IPS-20b (cell line): ENCODE data around the gene GRB10.

Experiments used
- H3K27ac ChIP-seq: one replicate; pipeline ENCODE4 v1.5.1; 2013; ENCODE audit warnings: low read length
- H3K27me3 ChIP-seq: 2 replicates; pipeline ENCODE4 v1.6.1; 2013; ENCODE audit warnings: mild to moderate bottlenecking, low read length, inconsistent platforms; ENCODE audit not compliant: insufficient read depth
- H3K36me3 ChIP-seq: 2 replicates; pipeline ENCODE4 v1.6.1; 2013; ENCODE audit warnings: low read depth, mild to moderate bottlenecking, inconsistent platforms, low read length, moderate library complexity; ENCODE audit not compliant: insufficient read depth
- H3K4me1 ChIP-seq: 2 replicates; pipeline ENCODE4 v1.6.1; 2013; ENCODE audit warnings: mild to moderate bottlenecking, control low read depth, inconsistent platforms, low read length, moderate library complexity; ENCODE audit not compliant: insufficient read depth
- H3K4me3 ChIP-seq: 2 replicates; pipeline ENCODE4 v1.5.1; 2013; ENCODE audit warnings: mild to moderate bottlenecking, low read length, inconsistent platforms
- H3K9ac ChIP-seq: 2 replicates; pipeline ENCODE4 v1.6.1; 2013; ENCODE audit warnings: low read depth, mild to moderate bottlenecking, inconsistent platforms, low read length, moderate library complexity
- H3K9me3 ChIP-seq: 2 replicates; pipeline ENCODE4 v1.6.1; 2013; ENCODE audit warnings: mild to moderate bottlenecking, low read depth, low read length, inconsistent platforms; ENCODE audit not compliant: insufficient read depth

GRB10 gene

DNA sequence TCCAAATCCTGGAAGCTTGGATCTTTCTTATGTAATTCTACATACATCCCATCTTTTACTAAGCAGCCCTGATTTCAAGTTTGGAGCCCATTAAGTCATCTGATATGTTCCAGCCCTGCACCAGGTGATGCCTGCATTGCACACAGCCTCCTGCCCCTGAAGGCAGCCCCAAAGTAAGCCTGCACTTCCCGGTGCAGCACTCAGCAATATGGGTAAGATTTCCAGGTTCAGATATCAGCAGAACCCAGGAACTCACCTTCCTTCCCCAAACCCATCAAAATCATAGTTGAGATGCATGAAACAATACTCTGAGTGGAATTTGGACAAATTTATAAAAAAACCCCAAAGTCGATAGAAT is 217.2 kb downstream of the GRB10 start:
- Histone ChIP-seq H3K4me3 (no peak overlapping the region), H3K36me3 (no peaks in the 10 kb centered on the region), H3K9ac (no peak overlapping the region), H3K27me3 (no peaks in the 10 kb centered on the region; the same call in 1 of the 2 replicates), H3K9me3 (peaks cover 4% of the 10 kb centered on the region; the same call in 1 of the 2 replicates), H3K4me1 (no peaks in the 10 kb centered on the region; the same call in 1 of the 2 replicates), H3K27ac (no peak overlapping the region)

DNA sequence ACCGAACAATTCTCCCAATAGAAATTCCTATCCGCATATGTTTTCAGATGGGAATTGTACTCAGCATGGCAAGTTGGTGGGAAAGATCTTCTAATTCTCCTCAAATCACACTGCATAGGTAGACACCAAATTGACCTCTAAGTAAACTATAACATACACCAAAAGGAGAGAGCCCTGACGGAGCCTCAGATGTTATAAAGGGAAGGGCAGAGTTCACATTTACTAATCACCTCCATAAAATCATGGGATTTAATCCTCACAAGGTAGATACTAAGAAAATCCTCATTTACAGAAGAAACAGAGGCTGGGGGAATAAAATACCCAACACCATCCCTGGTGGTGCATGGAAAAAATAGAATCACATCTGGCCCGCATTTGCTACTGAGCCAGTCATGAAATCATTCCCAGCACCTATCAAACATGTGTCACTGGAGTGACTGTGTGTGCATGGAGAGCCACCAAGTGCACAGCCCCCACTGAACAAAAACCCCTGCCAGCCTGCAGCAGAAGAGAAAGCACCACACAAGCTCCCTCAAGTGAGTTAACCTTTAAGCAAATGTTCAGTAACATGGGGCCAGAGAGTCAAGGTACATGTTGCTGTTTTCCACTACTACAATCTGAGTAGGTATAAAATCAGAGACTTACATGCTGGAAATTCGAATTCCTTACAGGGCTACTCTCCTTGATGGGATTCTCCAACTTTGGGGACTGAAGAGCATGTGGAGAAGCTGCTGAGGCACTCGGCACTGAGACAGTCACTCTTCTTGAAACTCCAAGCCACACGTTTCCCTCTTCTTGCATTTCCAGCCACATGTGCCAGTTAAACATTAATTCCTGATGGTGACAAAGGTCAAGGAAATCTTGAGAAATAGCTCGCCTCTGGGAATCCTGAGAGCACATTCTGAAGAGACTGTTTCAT is 217.8 kb downstream of the GRB10 start, which contains the start of gene DDC:
TSS of gene DDC (minus strand) at position 766 of the 919 bp plus-strand sequence. CDS start 21,320 bp downstream, outside the sequence.
- H3K4me1 ChIP-seq = no peaks in the 10 kb centered on the region; the same call in 1 of the 2 replicates

GRCh38 chr7:50564171-50564570 is 218.5 kb downstream of the GRB10 start:
- no peaks in the 10 kb centered on the region for H3K9me3 ChIP-seq
- H3K4me1 ChIP-seq = no peaks in the 10 kb centered on the region; the same call in 1 of the 2 replicates
- no peak overlapping the region for H3K9ac ChIP-seq
- no peak overlapping the region for H3K27ac ChIP-seq
- no peaks in the 10 kb centered on the region for H3K36me3 ChIP-seq
- no peak overlapping the region for H3K4me3 ChIP-seq
- H3K27me3 ChIP-seq = no peaks in the 10 kb centered on the region; the same call in 1 of the 2 replicates

More for the DNA sequence above, 217.8 kb downstream of the GRB10 start, which contains the start of gene DDC:
- Histone ChIP-seq H3K27me3 (no peaks in the 10 kb centered on the region; the same call in 1 of the 2 replicates), H3K4me3 (no peak within 1 kb of the TSS), H3K27ac (no peak within 1 kb of the TSS), H3K9ac (no peak within 1 kb of the TSS), H3K9me3 (peaks cover 2% of the 10 kb centered on the region; the same call in 1 of the 2 replicates), H3K36me3 (no peaks in the 10 kb centered on the region)

DNA sequence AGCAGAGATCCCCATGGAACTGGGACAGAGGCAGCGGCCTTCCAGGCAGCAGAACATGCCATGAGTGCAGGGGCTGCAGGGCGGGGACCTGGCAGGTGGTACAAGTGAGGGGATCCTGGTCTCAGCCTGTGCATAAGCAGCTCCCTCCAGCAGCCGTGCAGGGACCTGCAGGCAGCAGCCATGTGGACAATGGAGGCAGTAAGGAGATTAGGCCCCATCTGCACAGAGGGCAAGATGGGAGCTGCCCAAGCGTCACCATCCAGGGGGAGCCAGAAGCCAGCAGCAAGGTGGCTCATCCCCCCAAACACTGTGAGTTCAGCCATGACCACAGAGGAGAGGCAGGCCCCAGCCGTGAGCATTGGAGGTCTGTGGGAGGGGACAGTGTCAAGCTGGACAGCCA is 220.6 kb downstream of the GRB10 start:
- no peak overlapping the region for H3K9ac ChIP-seq
- H3K27me3 ChIP-seq = no peaks in the 10 kb centered on the region; the same call in 1 of the 2 replicates
- H3K27ac ChIP-seq = no peak overlapping the region
- no peaks in the 10 kb centered on the region for H3K9me3 ChIP-seq
- no peaks in the 10 kb centered on the region; the same call in 1 of the 2 replicates for H3K4me1 ChIP-seq
- H3K36me3 ChIP-seq = no peaks in the 10 kb centered on the region
- H3K4me3 ChIP-seq = no peak overlapping the region

GRCh38 chr7:50560865-50561351 is 221.8 kb downstream of the GRB10 start:
- Histone ChIP-seq H3K9ac (no peak overlapping the region), H3K4me1 (peaks cover 3% of the 10 kb centered on the region; the same call in 1 of the 2 replicates), H3K27me3 (no peaks in the 10 kb centered on the region; the same call in 1 of the 2 replicates), H3K36me3 (no peaks in the 10 kb centered on the region), H3K9me3 (no peaks in the 10 kb centered on the region), H3K4me3 (no peak overlapping the region), H3K27ac (no peak overlapping the region)

- H3K36me3 ChIP-seq = no peaks in the 10 kb centered on the region
- H3K4me3 ChIP-seq = no peak overlapping the region
- H3K9me3 ChIP-seq = no peaks in the 10 kb centered on the region
- H3K27ac ChIP-seq = no peak overlapping the region
- H3K4me1 ChIP-seq = peaks cover 3% of the 10 kb centered on the region; the same call in 1 of the 2 replicates
- H3K9ac ChIP-seq = no peak overlapping the region
- no peaks in the 10 kb centered on the region for H3K27me3 ChIP-seq
Observed at GRCh38 chr7:50559881-50560280, 222.8 kb downstream of the GRB10 start.

GRCh38 chr7:50558294-50559053 is 224.2 kb downstream of the GRB10 start:
- Histone ChIP-seq H3K36me3 (no peaks in the 10 kb centered on the region), H3K27me3 (no peaks in the 10 kb centered on the region), H3K9me3 (no peaks in the 10 kb centered on the region), H3K9ac (no peak overlapping the region), H3K4me1 (peaks cover 3% of the 10 kb centered on the region; the same call in 1 of the 2 replicates), H3K4me3 (no peak overlapping the region), H3K27ac (no peak overlapping the region)

DNA sequence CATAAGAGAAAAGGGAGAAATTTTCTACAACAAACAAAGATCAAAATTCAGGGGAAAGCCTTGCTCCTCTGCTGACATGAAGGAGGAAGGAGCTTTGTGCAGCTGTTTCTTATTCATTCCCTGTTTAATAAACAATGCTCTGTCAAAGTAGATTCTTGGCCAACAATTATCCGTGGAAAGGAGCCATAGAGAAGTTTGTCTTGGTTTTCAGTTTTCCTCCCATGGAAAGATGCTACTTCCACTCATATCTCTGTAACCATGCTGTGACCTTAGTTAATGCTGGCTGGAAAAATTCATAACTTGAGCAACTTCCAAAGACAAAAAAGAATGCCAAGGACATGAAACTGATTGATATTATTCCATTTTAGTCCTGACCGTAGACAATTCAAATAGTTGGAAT is 225.6 kb downstream of the GRB10 start:
- Histone ChIP-seq H3K27me3 (no peaks in the 10 kb centered on the region), H3K4me1 (peaks cover 3% of the 10 kb centered on the region; the same call in 1 of the 2 replicates), H3K9ac (no peak overlapping the region), H3K36me3 (no peaks in the 10 kb centered on the region), H3K9me3 (no peaks in the 10 kb centered on the region), H3K27ac (no peak overlapping the region), H3K4me3 (no peak overlapping the region)

DNA sequence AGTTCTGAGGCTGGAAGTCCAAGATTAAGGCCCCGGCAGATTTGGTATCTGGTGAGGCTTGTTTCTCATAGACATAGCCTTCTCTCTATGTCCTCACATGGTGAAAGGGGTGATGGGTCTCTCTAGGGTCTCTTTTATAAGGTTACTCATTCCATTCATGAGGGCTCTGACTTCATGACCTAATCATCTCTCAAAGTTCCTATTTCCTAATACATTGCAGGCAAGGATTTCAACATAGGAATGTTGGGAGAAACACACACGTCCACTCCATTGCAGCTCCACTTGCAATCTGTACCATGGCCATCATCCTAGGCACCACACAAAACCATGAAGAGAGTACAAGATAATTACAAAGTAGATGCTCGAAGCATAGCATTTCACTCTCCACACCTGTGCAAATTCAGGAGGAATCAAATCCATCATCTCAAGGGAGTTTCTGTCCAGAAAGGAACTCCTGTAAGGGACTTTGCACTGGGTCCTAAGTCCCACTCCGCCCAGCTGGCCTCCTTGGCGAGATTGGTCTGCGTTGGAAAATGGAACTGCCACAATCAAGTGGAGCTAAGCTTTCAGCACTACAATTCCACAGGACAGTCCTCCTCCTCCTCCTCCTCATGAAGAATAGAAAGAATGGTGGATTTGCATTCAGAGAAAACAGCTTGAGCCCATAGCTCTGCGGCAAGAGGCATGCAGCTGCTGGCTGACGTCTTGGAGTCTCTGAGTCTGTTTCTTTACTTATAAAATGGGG is 226.3 kb downstream of the GRB10 start:
- Histone ChIP-seq H3K36me3 (no peaks in the 10 kb centered on the region), H3K9ac (no peak overlapping the region), H3K4me1 (peaks cover 3% of the 10 kb centered on the region; the same call in 1 of the 2 replicates), H3K27me3 (no peaks in the 10 kb centered on the region), H3K9me3 (no peaks in the 10 kb centered on the region), H3K4me3 (no peak overlapping the region), H3K27ac (no peak overlapping the region)

DNA sequence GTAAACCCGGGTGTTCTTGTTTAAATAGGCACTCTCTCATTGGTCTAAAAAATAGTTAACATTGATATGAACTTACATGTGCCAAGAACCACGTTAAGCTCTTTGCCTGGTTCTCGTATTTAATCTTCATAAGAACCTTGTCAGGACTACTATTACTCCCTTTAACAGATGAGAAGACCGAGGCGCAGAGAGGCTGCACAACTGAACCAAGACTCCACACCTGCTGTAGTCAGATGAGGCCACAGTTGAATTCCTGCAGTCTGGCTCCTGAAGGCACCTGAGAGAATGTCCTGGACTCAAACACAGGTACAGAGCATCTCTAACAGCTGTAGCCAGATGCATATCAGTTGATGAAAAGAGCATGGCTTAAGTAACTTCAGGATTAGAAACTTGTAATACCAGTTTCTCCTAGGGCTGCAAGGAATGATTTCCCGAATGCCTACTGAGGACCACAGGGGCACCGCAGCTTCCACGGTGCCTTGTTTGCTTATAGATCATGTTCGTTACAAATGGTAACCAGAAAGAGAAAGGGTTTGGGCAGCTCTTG is 227.0 kb downstream of the GRB10 start:
- Histone ChIP-seq H3K4me1 (peaks cover 3% of the 10 kb centered on the region; the same call in 1 of the 2 replicates), H3K9ac (no peak overlapping the region), H3K9me3 (no peaks in the 10 kb centered on the region), H3K27me3 (no peaks in the 10 kb centered on the region), H3K36me3 (no peaks in the 10 kb centered on the region), H3K4me3 (no peak overlapping the region), H3K27ac (no peak overlapping the region)
